DND-41 (cell line): ENCODE measurements around the gene DCP1B.

ENCODE experiments used
- ATAC-seq: fragments of 200-7000 bp; cut with Tn5 transposase; 3 replicates; pipeline ENCODE4 v1.9.1; 2021; ENCODE audit warnings: low read depth; ENCODE audit not compliant: insufficient read depth
- DNase-seq: peaks from one replicate; pipeline ENCODE4 v3.0.0-alpha.2; 2020
- H2AFZ ChIP-seq: 2 replicates; pipeline ENCODE4 v1.6.0; 2012; ENCODE audit warnings: low read depth, low read length
- H3K27ac ChIP-seq: 2 replicates; pipeline ENCODE4 v1.5.1; 2012; ENCODE audit warnings: low read length, inconsistent platforms
- H3K27me3 ChIP-seq: fragments of 200-600 bp; sonication (generic); 2 replicates; pipeline ENCODE4 v1.6.0; 2012; ENCODE audit warnings: low read length, mild to moderate bottlenecking, inconsistent platforms; ENCODE audit not compliant: insufficient read depth, poor library complexity
- H3K36me3 ChIP-seq: 2 replicates; pipeline ENCODE4 v1.5.1; 2012; ENCODE audit warnings: low read length, inconsistent platforms; ENCODE audit not compliant: insufficient read depth
- H3K4me1 ChIP-seq: 2 replicates; pipeline ENCODE4 v1.5.1; 2012; ENCODE audit warnings: mild to moderate bottlenecking, low read length; ENCODE audit not compliant: insufficient read depth
- H3K4me2 ChIP-seq: 2 replicates; pipeline ENCODE4 v1.6.0; 2012; ENCODE audit warnings: mild to moderate bottlenecking, moderate library complexity, low read length, inconsistent platforms; ENCODE audit not compliant: insufficient read depth
- H3K4me3 ChIP-seq, 2 experiments: fragments of 200-600 bp in 1 of 2; shearing (Covaris generic) in 1 of 2; 2 replicates each; pipeline ENCODE4 v1.5.1; 2012 to 2016; ENCODE audit warnings: inconsistent platforms in 2 of 2, low read length in 2 of 2, mild to moderate bottlenecking in 2 of 2, low read depth in 1 of 2, moderate library complexity in 1 of 2
- H3K79me2 ChIP-seq: 2 replicates; pipeline ENCODE4 v1.6.0; 2012; ENCODE audit warnings: low read length, inconsistent platforms; ENCODE audit not compliant: insufficient read depth
- H3K9ac ChIP-seq: 2 replicates; pipeline ENCODE4 v1.6.0; 2012; ENCODE audit warnings: low read depth, mild to moderate bottlenecking, inconsistent platforms, low read length, moderate library complexity
- H3K9me3 ChIP-seq: 2 replicates; pipeline ENCODE4 v1.5.1; 2012; ENCODE audit warnings: low read length, moderate library complexity, mild to moderate bottlenecking, inconsistent platforms; ENCODE audit not compliant: insufficient read depth, severe bottlenecking
- H4K20me1 ChIP-seq: 2 replicates; pipeline ENCODE4 v1.6.0; 2012; ENCODE audit warnings: low read length; ENCODE audit not compliant: insufficient read depth
- CTCF ChIP-seq: IDR thresholded peaks from 2 replicates; pipeline ENCODE4 v1.5.1; 2012; ENCODE audit warnings: borderline replicate concordance, low read length, moderate library complexity, mild to moderate bottlenecking; ENCODE audit not compliant: poor library complexity, severe bottlenecking; ENCODE audit errors: extremely low read depth
- EZH2 ChIP-seq: IDR thresholded peaks from 3 replicates; pipeline ENCODE4 v1.6.1; 2012; ENCODE audit warnings: borderline replicate concordance, low read depth, mild to moderate bottlenecking, moderate library complexity, low read length, inconsistent platforms; ENCODE audit not compliant: severe bottlenecking

DCP1B gene

GRCh38 chr12:1934831-1935230 is 69.4 kb downstream of the DCP1B start:
- H3K4me2 ChIP-seq, result no peak overlapping the region
- no peak overlapping the region for H3K9ac ChIP-seq
- no peak overlapping the region for H3K4me3 ChIP-seq
- H3K27ac ChIP-seq, result no peak overlapping the region
- peaks cover 19% of the 10 kb centered on the region for H3K36me3 ChIP-seq
- no peak overlapping the region for H2AFZ ChIP-seq
- no peaks in the 10 kb centered on the region for H4K20me1 ChIP-seq
- H3K9me3 ChIP-seq, result no peaks in the 10 kb centered on the region
- no peak for ATAC-seq
- H3K79me2 ChIP-seq, result no peaks in the 10 kb centered on the region
- no peaks in the 10 kb centered on the region for H3K27me3 ChIP-seq
- no peak for DNase-seq
- H3K4me1 ChIP-seq, result peaks cover 4% of the 10 kb centered on the region
- TF ChIP-seq EZH2, result no peak

- no peaks in the 10 kb centered on the region for H3K4me1 ChIP-seq
Observed at GRCh38 chr12:1934068-1934467, 70.2 kb downstream of the DCP1B start.

GRCh38 chr12:1933342-1934051 is 70.8 kb downstream of the DCP1B start:
- no peaks in the 10 kb centered on the region for H4K20me1 ChIP-seq
- ATAC-seq (no peak), DNase-seq (no peak)
- H2AFZ ChIP-seq, result no peak overlapping the region
- peaks cover 10% of the 10 kb centered on the region for H3K36me3 ChIP-seq
- no peak overlapping the region for H3K4me3 ChIP-seq
- no peaks in the 10 kb centered on the region for H3K4me1 ChIP-seq
- no peaks in the 10 kb centered on the region for H3K79me2 ChIP-seq
- no peaks in the 10 kb centered on the region for H3K9me3 ChIP-seq
- H3K27ac ChIP-seq, result no peak overlapping the region
- TF ChIP-seq EZH2, result no peak
- TF ChIP-seq CTCF, result no peak
- H3K4me2 ChIP-seq, result no peak overlapping the region
- no peak overlapping the region for H3K9ac ChIP-seq
- no peaks in the 10 kb centered on the region for H3K27me3 ChIP-seq

More at GRCh38 chr12:1934068-1934467, 70.2 kb downstream of the DCP1B start:
- Histone ChIP-seq H4K20me1 (no peaks in the 10 kb centered on the region), H3K27me3 (no peaks in the 10 kb centered on the region), H3K9ac (no peak overlapping the region), H3K79me2 (no peaks in the 10 kb centered on the region), H3K27ac (no peak overlapping the region), H3K36me3 (peaks cover 15% of the 10 kb centered on the region), H3K9me3 (no peaks in the 10 kb centered on the region), H3K4me3 (no peak overlapping the region), H2AFZ (no peak overlapping the region), H3K4me2 (no peak overlapping the region)
- no peak for TF ChIP-seq EZH2
- TF ChIP-seq CTCF, result no peak
- ATAC-seq (no peak), DNase-seq (no peak)

GRCh38 chr12:1932264-1932777 is 71.9 kb downstream of the DCP1B start:
- no peaks in the 10 kb centered on the region for H3K79me2 ChIP-seq
- H3K4me3 ChIP-seq, result no peak overlapping the region
- H3K36me3 ChIP-seq, result no peaks in the 10 kb centered on the region
- no peak for DNase-seq
- no peak overlapping the region for H3K4me2 ChIP-seq
- no peaks in the 10 kb centered on the region for H3K9me3 ChIP-seq
- no peak overlapping the region for H3K9ac ChIP-seq
- no peaks in the 10 kb centered on the region for H3K4me1 ChIP-seq
- H3K27ac ChIP-seq, result no peak overlapping the region
- H3K27me3 ChIP-seq, result no peaks in the 10 kb centered on the region
- no peak for ATAC-seq
- H4K20me1 ChIP-seq, result no peaks in the 10 kb centered on the region
- H2AFZ ChIP-seq, result no peak overlapping the region
- TF ChIP-seq CTCF (no peak), EZH2 (no peak)
